GM10266 (cell line): Measurements from ENCODE around the gene ZNF24.

Source experiments
- DNase-seq: peaks from one replicate; pipeline ENCODE4 v3.0.0; 2012; ENCODE audit errors: extremely low spot score
- CTCF ChIP-seq: IDR thresholded peaks from 2 replicates; pipeline ENCODE4 v1.5.1; 2012; ENCODE audit warnings: mild to moderate bottlenecking, low read depth; ENCODE audit not compliant: control insufficient read depth, insufficient read depth; ENCODE audit errors: missing control alignments

ZNF24 gene

GRCh38 chr18:35343936-35344735 is at the start of gene ZNF24:
TSS of gene ZNF24 (minus strand) at chr18:35344420. CDS start at chr18:35340650, 3,770 bp downstream.
- DNase-seq, result peak; percentile 89
- no peak for TF ChIP-seq CTCF

- TF ChIP-seq CTCF, result no peak
- no peak for DNase-seq
Observed at GRCh38 chr18:35393716-35394115, 49.5 kb upstream of the ZNF24 start.

DNA sequence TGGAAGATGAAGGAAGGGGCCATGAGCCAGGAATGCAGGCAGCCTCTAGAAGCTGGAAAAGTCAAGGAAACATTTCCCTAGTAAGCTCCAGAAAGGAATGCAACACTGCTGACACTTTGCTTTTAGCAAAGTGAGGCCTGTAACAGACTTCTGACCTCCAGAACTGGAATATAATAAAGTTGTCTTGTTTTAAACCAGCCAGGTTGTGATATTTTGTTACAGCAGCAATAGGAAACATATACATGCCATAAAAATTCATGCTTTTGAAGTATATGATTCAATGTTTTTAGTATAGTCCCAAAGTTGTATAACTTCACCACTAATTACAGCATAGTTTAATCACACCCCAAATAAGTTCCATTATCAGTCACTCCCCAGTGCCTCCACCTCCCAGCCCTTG is 48.2 kb upstream of the ZNF24 start:
- no peak for DNase-seq
- TF ChIP-seq CTCF, result no peak

DNA sequence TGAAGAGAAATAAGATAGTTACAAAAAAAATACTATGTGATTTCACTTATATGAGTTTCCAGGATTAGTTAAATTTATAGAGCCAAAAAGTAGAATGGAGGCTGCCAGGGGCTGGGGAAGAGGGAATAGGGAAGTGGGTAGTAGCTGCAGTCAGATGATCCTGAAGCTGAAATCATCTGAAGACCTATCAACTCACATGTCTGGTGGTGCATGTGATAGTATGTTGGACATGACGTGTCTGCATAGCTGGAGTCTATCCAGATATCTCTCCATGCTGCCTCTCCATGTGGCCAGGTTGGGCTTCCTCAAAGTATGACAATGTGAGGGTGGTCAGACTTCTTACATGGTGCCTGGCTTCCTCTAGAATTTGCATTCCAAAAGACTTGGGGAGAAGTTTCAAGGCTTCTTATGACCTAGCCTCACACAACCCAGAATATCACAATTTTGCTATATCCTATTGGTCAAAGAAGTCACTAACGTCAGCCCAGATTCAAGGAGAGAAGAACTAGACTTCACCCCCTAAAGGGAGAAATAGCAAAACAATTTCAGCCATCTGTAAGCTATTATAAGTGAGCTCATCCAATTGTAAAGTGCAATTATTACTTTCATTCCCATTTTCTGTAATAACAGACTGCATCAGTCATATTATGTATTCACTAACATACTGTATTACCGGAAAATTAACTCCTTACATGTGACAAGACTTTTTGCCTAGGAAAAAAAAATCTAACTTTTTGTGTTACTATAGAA is 46.9 kb upstream of the ZNF24 start:
- TF ChIP-seq CTCF, result no peak
- DNase-seq, result no peak

DNA sequence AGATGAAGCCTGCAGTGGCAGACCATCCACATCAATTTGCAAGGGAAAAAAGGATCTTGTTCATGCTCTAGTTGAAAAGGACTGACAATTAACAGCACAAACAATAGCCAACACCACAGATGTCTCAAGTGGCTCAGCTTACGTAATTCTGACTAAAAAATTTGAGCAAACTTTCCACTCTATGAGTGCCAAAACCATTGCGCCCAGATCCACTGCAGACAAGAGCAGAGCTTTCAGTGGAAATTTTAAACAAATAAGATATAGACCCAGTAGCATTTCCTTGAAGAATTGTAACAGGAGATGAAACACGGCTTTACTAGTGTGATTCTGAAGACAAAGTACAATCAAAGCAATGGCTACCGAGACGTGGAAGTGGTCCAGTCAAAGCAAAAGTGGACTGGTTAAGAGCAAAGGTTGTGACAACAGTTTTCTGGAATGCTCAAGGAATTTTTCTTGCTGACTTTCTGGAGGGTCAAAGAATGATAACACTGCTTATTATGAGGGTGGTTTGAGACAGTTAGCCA is 44.9 kb upstream of the ZNF24 start:
- DNase-seq, result no peak
- TF ChIP-seq CTCF, result no peak

DNA sequence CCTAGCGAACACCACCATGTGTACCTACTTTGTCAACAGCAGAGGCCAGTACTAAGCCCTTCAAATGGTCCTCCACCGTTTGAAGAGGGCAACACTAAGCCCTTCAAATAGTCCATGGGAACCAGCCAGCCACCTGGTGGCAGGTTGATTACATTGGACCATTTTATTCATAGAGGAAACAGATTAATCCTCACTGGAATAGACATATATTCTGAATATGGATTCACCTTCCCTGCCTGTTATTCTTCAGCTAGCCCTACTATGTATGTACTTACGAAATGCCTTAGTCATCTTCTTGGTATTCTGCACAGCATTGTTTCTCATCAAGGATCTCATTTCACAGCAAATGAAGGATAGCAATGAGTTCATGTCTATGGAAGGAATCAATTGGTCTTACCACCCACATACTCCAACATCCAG is 42.9 kb upstream of the ZNF24 start:
- peak; percentile 34 for TF ChIP-seq CTCF
- no peak for DNase-seq
